Neuronal stem cell (in vitro differentiated cells): Measurements from ENCODE around the gene OGFOD2.

Experiments
- DNase-seq: peaks from one replicate; pipeline ENCODE4 v3.0.0-alpha.2; 2013; ENCODE audit warnings: low spot score
- H2AFZ ChIP-seq: one replicate; pipeline ENCODE4 v1.6.1; 2013; ENCODE audit warnings: mild to moderate bottlenecking, low read length, inconsistent platforms
- H2AK5ac ChIP-seq: 2 replicates; pipeline ENCODE4 v1.6.1; 2013; ENCODE audit warnings: low read depth, mild to moderate bottlenecking, inconsistent platforms, low read length, moderate library complexity, mixed read lengths
- H2BK120ac ChIP-seq: 2 replicates; pipeline ENCODE4 v1.6.1; 2013; ENCODE audit warnings: low read depth, mild to moderate bottlenecking, inconsistent platforms, low read length, moderate library complexity, mixed read lengths
- H2BK12ac ChIP-seq: one replicate; pipeline ENCODE4 v1.6.1; 2013; ENCODE audit warnings: low read length, inconsistent platforms
- H2BK15ac ChIP-seq: 2 replicates; pipeline ENCODE4 v1.6.1; 2013; ENCODE audit warnings: mild to moderate bottlenecking, low read length, inconsistent platforms, mixed read lengths
- H2BK5ac ChIP-seq: one replicate; pipeline ENCODE4 v1.6.1; 2013; ENCODE audit warnings: inconsistent platforms, mild to moderate bottlenecking, low read length, moderate library complexity
- H3K14ac ChIP-seq: one replicate; pipeline ENCODE4 v1.6.1; 2013; ENCODE audit warnings: low read length, inconsistent platforms
- H3K18ac ChIP-seq: 2 replicates; pipeline ENCODE4 v1.6.1; 2013; ENCODE audit warnings: low read length, inconsistent platforms
- H3K23ac ChIP-seq: 2 replicates; pipeline ENCODE4 v1.6.1; 2013; ENCODE audit warnings: low read depth, mild to moderate bottlenecking, mixed read lengths, low read length, inconsistent platforms; ENCODE audit not compliant: poor library complexity
- H3K27ac ChIP-seq: replicated peaks from 3 replicates; pipeline ENCODE4 v1.5.1; 2013; ENCODE audit warnings: low read length, inconsistent platforms
- H3K27me3 ChIP-seq, 3 experiments: 2 replicates each; pipeline ENCODE4 v1.6.1; 2013; ENCODE audit warnings: low read length in 3 of 3, mild to moderate bottlenecking in 2 of 3, inconsistent platforms in 1 of 3, low read depth in 1 of 3, mixed read lengths in 1 of 3, moderate library complexity in 1 of 3; ENCODE audit not compliant: control insufficient read depth in 3 of 3, insufficient read depth in 3 of 3
- H3K36me3 ChIP-seq, 2 donors: replicated peaks in 1 of 2; 2 replicates each; pipeline ENCODE4 v1.6.1; 2013; ENCODE audit warnings: low read length in 2 of 2; ENCODE audit not compliant: control insufficient read depth in 2 of 2, insufficient read depth in 2 of 2
- H3K4ac ChIP-seq: 2 replicates; pipeline ENCODE4 v1.6.1; 2013; ENCODE audit warnings: inconsistent platforms, mild to moderate bottlenecking, low read length, moderate library complexity
- H3K4me1 ChIP-seq, 2 donors: 1 replicate in 1 of 2; 2 replicates in 1 of 2; pipeline ENCODE4 v1.6.1; 2013; ENCODE audit warnings: low read length in 2 of 2, low read depth in 1 of 2; ENCODE audit not compliant: control insufficient read depth in 2 of 2, insufficient read depth in 1 of 2
- H3K4me2 ChIP-seq: one replicate; pipeline ENCODE4 v1.6.1; 2013; ENCODE audit warnings: mild to moderate bottlenecking, low read length, inconsistent platforms; ENCODE audit not compliant: insufficient read depth, poor library complexity, severe bottlenecking
- H3K4me3 ChIP-seq, 2 donors: 2 replicates each; pipeline ENCODE4 v1.5.1; 2013; ENCODE audit warnings: low read length in 2 of 2, mild to moderate bottlenecking in 2 of 2, inconsistent platforms in 1 of 2, moderate library complexity in 1 of 2
- H3K79me1 ChIP-seq: one replicate; pipeline ENCODE4 v1.6.1; 2013; ENCODE audit warnings: low read depth, mild to moderate bottlenecking, inconsistent platforms, low read length, moderate library complexity
- H3K9ac ChIP-seq: one replicate; pipeline ENCODE4 v1.6.1; 2013; ENCODE audit warnings: mild to moderate bottlenecking, low read depth, low read length, inconsistent platforms; ENCODE audit not compliant: poor library complexity
- H3K9me3 ChIP-seq, 2 donors: replicated peaks in 1 of 2; 2 replicates each; pipeline versions ENCODE3 to v1.6.1; 2013; ENCODE audit warnings: low read length in 2 of 2, mild to moderate bottlenecking in 2 of 2, inconsistent platforms in 1 of 2, low read depth in 1 of 2, mixed read lengths in 1 of 2, moderate library complexity in 1 of 2; ENCODE audit not compliant: control insufficient read depth in 2 of 2, insufficient read depth in 1 of 2
- H4K8ac ChIP-seq: one replicate; pipeline ENCODE4 v1.6.1; 2013; ENCODE audit warnings: low read depth, mild to moderate bottlenecking, inconsistent platforms, low read length, moderate library complexity
- H4K91ac ChIP-seq: one replicate; pipeline ENCODE4 v1.6.1; 2013; ENCODE audit warnings: low read length, low read depth, mild to moderate bottlenecking, inconsistent platforms; ENCODE audit not compliant: poor library complexity
- WGBS, 2 donors: extraction: QIAGEN DNeasy Blood & Tissue Kit; methylation state at CpG; one replicate each; pipeline ENCODE4 v1.1.7; 2013; ENCODE audit warnings: missing lambda C conversion rate in 2 of 2, mixed read lengths in 1 of 2; ENCODE audit not compliant: insufficient read length in 2 of 2, insufficient replicate concordance in 1 of 2; ENCODE audit errors: extremely low coverage in 2 of 2; 5-methylcytosine and 5-hydroxymethylcytosine counted together

OGFOD2 gene

GRCh38 chr12:122981036-122981471, 6.0 kb downstream of the OGFOD2 start:
- Histone ChIP-seq H3K9me3 (no peaks in the 10 kb centered on the region), H3K4me2 (peak overlapping the region; percentile 93), H3K14ac (peak overlapping the region; percentile 21), H2BK5ac (no peak overlapping the region), H3K4me1 (peaks cover 15 to 52% of the 10 kb centered on the region in 2 donors), H2BK120ac (peak overlapping the region; percentile 100), H3K9ac (peak overlapping the region; percentile 98), H3K27me3 (no peaks in the 10 kb centered on the region), H3K23ac (peak overlapping the region; percentile 93), H4K91ac (no peak overlapping the region), H3K4me3 (peak overlapping the region; percentile 95 to 97), H3K27ac (no peak overlapping the region), H2BK12ac (no peak overlapping the region), H3K4ac (peak overlapping the region; percentile 8), H2AK5ac (peak overlapping the region; percentile 92), H2AFZ (peak overlapping the region; percentile 98), H3K79me1 (peaks cover 10% of the 10 kb centered on the region), H4K8ac (peak overlapping the region; percentile 99), H3K18ac (peak overlapping the region; percentile 96), H2BK15ac (peak overlapping the region; percentile 33), H3K36me3 (peaks cover 16 to 48% of the 10 kb centered on the region in 2 donors)
- DNase-seq, result no peak
- WGBS, 2 donors, result no CpG with 5 or more reads among the region's 40 CpGs

- Histone ChIP-seq H4K91ac (no peak overlapping the region), H2BK120ac (peak overlapping the region; percentile 100), H3K4me2 (peak overlapping the region; percentile 93), H3K36me3 (peaks cover 16 to 49% of the 10 kb centered on the region in 2 donors), H2BK15ac (no peak overlapping the region), H3K27me3 (no peaks in the 10 kb centered on the region), H3K14ac (peak overlapping the region; percentile 76), H3K9me3 (no peaks in the 10 kb centered on the region), H2AFZ (no peak overlapping the region), H3K4ac (peak overlapping the region; percentile 32), H4K8ac (no peak overlapping the region), H3K18ac (peak overlapping the region; percentile 72), H3K9ac (peak overlapping the region; percentile 98), H2BK12ac (no peak overlapping the region), H2AK5ac (peak overlapping the region; percentile 92), H3K4me3 (peak overlapping the region; percentile 95 to 97), H2BK5ac (no peak overlapping the region), H3K27ac (no peak overlapping the region), H3K79me1 (peaks cover 10% of the 10 kb centered on the region), H3K4me1 (peaks cover 12 to 46% of the 10 kb centered on the region in 2 donors), H3K23ac (peak overlapping the region; percentile 48)
- no peak for DNase-seq
- whole genome bisulfite sequencing, 2 donors, result no CpG with 5 or more reads among the region's 25 CpGs
Observed at GRCh38 chr12:122981587-122982476, 6.8 kb downstream of the OGFOD2 start.

- no peak overlapping the region for H2BK15ac ChIP-seq
- H2BK12ac ChIP-seq, result no peak overlapping the region
- no peak overlapping the region for H3K4ac ChIP-seq
- no peak overlapping the region for H2BK120ac ChIP-seq
- H3K79me1 ChIP-seq, result peaks cover 11% of the 10 kb centered on the region
- no peak overlapping the region for H3K14ac ChIP-seq
- no peaks in the 10 kb centered on the region for H3K27me3 ChIP-seq
- no peak overlapping the region for H2AFZ ChIP-seq
- no peak overlapping the region for H4K91ac ChIP-seq
- WGBS, 2 donors, result no CpG with 5 or more reads among the region's 11 CpGs
- no peak overlapping the region for H3K27ac ChIP-seq
- H3K4me2 ChIP-seq, result no peak overlapping the region
- H3K9ac ChIP-seq, result no peak overlapping the region
- no peak overlapping the region for H4K8ac ChIP-seq
- no peaks in the 10 kb centered on the region for H3K9me3 ChIP-seq
- no peak overlapping the region for H3K18ac ChIP-seq
- peak overlapping the region in 1 of 2 donors; percentile 95 for H3K4me3 ChIP-seq
- H3K23ac ChIP-seq, result peak overlapping the region; percentile 48
- peaks cover 12 to 49% of the 10 kb centered on the region in 2 donors for H3K36me3 ChIP-seq
- no peak overlapping the region for H2AK5ac ChIP-seq
- no peak overlapping the region for H2BK5ac ChIP-seq
- H3K4me1 ChIP-seq, result peaks cover 12 to 46% of the 10 kb centered on the region in 2 donors
- DNase-seq, result no peak
Observed at GRCh38 chr12:122982477-122982815, 7.4 kb downstream of the OGFOD2 start.
